H1 (cell line): ENCODE measurements around the gene SOCS7. TPM values are rescaled to one million over a fixed set of nuclear protein-coding genes. Genes with fewer than 3 reads are reported as not detected.

Experiments used
- CTCF ChIA-PET: fragments of 300-600 bp; sonication (Branson Sonifier 250); formaldehyde crosslinking; loops from one replicate; lab custom pipeline; 2021; ENCODE audit not compliant: partially characterized antibody; lab: Charles Lee
- POLR2A ChIA-PET: fragments of 300-600 bp; sonication (Branson Sonifier 250); formaldehyde crosslinking; loops from one replicate; lab custom pipeline; 2021; ENCODE audit warnings: inconsistent platforms; ENCODE audit not compliant: partially characterized antibody; lab: Charles Lee
- DNase-seq, 2 experiments: peaks; one replicate each; pipeline versions ENCODE4 v3.0.0 to v3.0.0-alpha.2; 2010 to 2022; ENCODE audit warnings: low spot score in 2 of 2, low read depth in 1 of 2, mixed read lengths in 1 of 2
- FAIRE-seq: peaks from 2 replicates; lab custom pipeline; 2011; peaks lifted over from hg19 to GRCh38; lab: Jason Lieb, UNC
- H2AFZ ChIP-seq: 2 replicates; pipeline ENCODE4 v1.8.1; 2012; ENCODE audit warnings: low read length, inconsistent platforms
- H2AK5ac ChIP-seq: 2 replicates; pipeline ENCODE4 v1.6.1; 2013; ENCODE audit warnings: low read depth, low read length
- H2BK120ac ChIP-seq: replicated peaks from 2 replicates; pipeline ENCODE3; 2013; ENCODE audit warnings: low read depth, low read length, inconsistent platforms
- H2BK12ac ChIP-seq: 2 replicates; pipeline ENCODE4 v1.6.1; 2013; ENCODE audit warnings: low read depth, low read length
- H2BK15ac ChIP-seq: 2 replicates; pipeline ENCODE4 v1.6.1; 2013; ENCODE audit warnings: low read length
- H2BK20ac ChIP-seq: 2 replicates; pipeline ENCODE4 v1.6.1; 2013; ENCODE audit warnings: low read length
- H2BK5ac ChIP-seq: 2 replicates; pipeline ENCODE4 v1.6.1; 2013; ENCODE audit warnings: low read depth, low read length
- H3K14ac ChIP-seq: 2 replicates; pipeline ENCODE4 v1.6.1; 2013; ENCODE audit warnings: inconsistent platforms; ENCODE audit not compliant: insufficient read length
- H3K18ac ChIP-seq: 2 replicates; pipeline ENCODE4 v1.6.1; 2013; ENCODE audit warnings: low read length; ENCODE audit errors: extremely low read depth
- H3K23ac ChIP-seq: 2 replicates; pipeline ENCODE4 v1.6.1; 2013; ENCODE audit warnings: inconsistent platforms; ENCODE audit not compliant: insufficient read length
- H3K23me2 ChIP-seq: 2 replicates; pipeline ENCODE4 v1.6.1; 2013; ENCODE audit warnings: low read depth, low read length
- H3K27ac ChIP-seq: 2 replicates; pipeline ENCODE4 v1.6.1; 2011; ENCODE audit warnings: low read depth, low read length, inconsistent platforms
- H3K27me3 ChIP-seq, 4 experiments: replicated peaks in 1 of 4; 1 replicate in 1 of 4; 2 replicates in 3 of 4; pipeline versions ENCODE4 v1.6.1 to v1.8.1; 2011 to 2013; ENCODE audit warnings: low read length in 3 of 4, mild to moderate bottlenecking in 3 of 4, inconsistent platforms in 2 of 4, mixed read lengths in 2 of 4, moderate library complexity in 1 of 4; ENCODE audit not compliant: control insufficient read depth in 3 of 4, insufficient read depth in 3 of 4; ENCODE audit errors: extremely low read depth in 1 of 4
- H3K36me3 ChIP-seq, 4 experiments: 2 replicates each; pipeline versions ENCODE4 v1.6.1 to v1.8.1; 2011 to 2013; ENCODE audit warnings: mild to moderate bottlenecking in 4 of 4, low read length in 3 of 4, moderate library complexity in 2 of 4, control low read depth in 1 of 4, inconsistent platforms in 1 of 4; ENCODE audit not compliant: insufficient read depth in 4 of 4, control insufficient read depth in 2 of 4
- H3K4ac ChIP-seq: replicated peaks from 2 replicates; pipeline ENCODE3; 2013; ENCODE audit warnings: low read length, low read depth, mixed read lengths, inconsistent platforms; ENCODE audit not compliant: insufficient read length
- H3K4me1 ChIP-seq, 4 experiments: replicated peaks in 1 of 4; 1 replicate in 1 of 4; 2 replicates in 3 of 4; pipeline versions ENCODE4 v1.6.1 to v1.8.1; 2011 to 2013; ENCODE audit warnings: low read length in 3 of 4, inconsistent platforms in 2 of 4, mixed read lengths in 1 of 4; ENCODE audit not compliant: insufficient read depth in 4 of 4, control insufficient read depth in 3 of 4
- H3K4me2 ChIP-seq, 2 experiments: 2 replicates each; pipeline versions ENCODE4 v1.6.1 to v1.8.1; 2011 to 2013; ENCODE audit warnings: low read depth in 2 of 2, low read length in 2 of 2, control low read depth in 1 of 2, inconsistent platforms in 1 of 2, mild to moderate bottlenecking in 1 of 2; ENCODE audit not compliant: insufficient read depth in 1 of 2
- H3K4me3 ChIP-seq, 4 experiments: fragments of 200-600, 300-600 bp in 1 of 4; sonication (generic), shearing (Covaris generic), sonication (Bioruptor Twin) in 1 of 4; 2 replicates each; pipeline versions ENCODE4 v1.5.1 to v1.8.1; 2011 to 2016; ENCODE audit warnings: low read length in 4 of 4, low read depth in 3 of 4, control low read depth in 2 of 4, inconsistent platforms in 2 of 4, mild to moderate bottlenecking in 2 of 4, mixed read lengths in 1 of 4, moderate library complexity in 1 of 4; ENCODE audit not compliant: insufficient read depth in 2 of 4; ENCODE audit errors: extremely low read depth in 1 of 4
- H3K56ac ChIP-seq: replicated peaks from 2 replicates; pipeline ENCODE3; 2013; ENCODE audit warnings: low read depth, mild to moderate bottlenecking, mixed read lengths, low read length, inconsistent platforms; ENCODE audit not compliant: insufficient read length
- H3K79me1 ChIP-seq: 2 replicates; pipeline ENCODE4 v1.6.1; 2013; ENCODE audit warnings: low read depth, low read length, control low read depth
- H3K79me2 ChIP-seq, 2 experiments: 2 replicates each; pipeline versions ENCODE4 v1.6.1 to v1.8.1; 2012 to 2013; ENCODE audit warnings: low read length in 2 of 2, mild to moderate bottlenecking in 2 of 2, inconsistent platforms in 1 of 2; ENCODE audit not compliant: insufficient read depth in 2 of 2, control insufficient read depth in 1 of 2
- H3K9ac ChIP-seq, 4 experiments: replicated peaks in 1 of 4; 1 replicate in 1 of 4; 2 replicates in 3 of 4; pipeline versions ENCODE4 v1.6.1 to v1.8.1; 2011 to 2013; ENCODE audit warnings: low read depth in 3 of 4, low read length in 3 of 4, control low read depth in 2 of 4, mild to moderate bottlenecking in 2 of 4, moderate library complexity in 2 of 4, inconsistent platforms in 1 of 4; ENCODE audit errors: extremely low read depth in 1 of 4
- H3K9me3 ChIP-seq, 2 experiments: 2 replicates each; pipeline versions ENCODE4 v1.6.1 to v1.8.1; 2012 to 2013; ENCODE audit warnings: mild to moderate bottlenecking in 2 of 2, moderate library complexity in 2 of 2, control low read depth in 1 of 2, inconsistent platforms in 1 of 2, low read depth in 1 of 2, low read length in 1 of 2, mixed read lengths in 1 of 2; ENCODE audit not compliant: insufficient read depth in 2 of 2
- H4K20me1 ChIP-seq, 2 experiments: replicated peaks in 1 of 2; 2 replicates each; pipeline versions ENCODE3 to v1.8.1; 2011 to 2013; ENCODE audit warnings: inconsistent platforms in 2 of 2, low read length in 2 of 2, mild to moderate bottlenecking in 1 of 2; ENCODE audit not compliant: insufficient read depth in 2 of 2, control insufficient read depth in 1 of 2
- H4K5ac ChIP-seq: 2 replicates; pipeline ENCODE4 v1.6.1; 2013; ENCODE audit warnings: low read length, low read depth, mixed read lengths, inconsistent platforms; ENCODE audit not compliant: insufficient read length
- H4K8ac ChIP-seq: 2 replicates; pipeline ENCODE4 v1.8.0; 2013; ENCODE audit warnings: mild to moderate bottlenecking, moderate library complexity, low read length, inconsistent platforms; ENCODE audit not compliant: insufficient read depth; ENCODE audit errors: extremely low read depth
- H4K91ac ChIP-seq: replicated peaks from 2 replicates; pipeline ENCODE3; 2013; ENCODE audit warnings: low read length, mixed read lengths, inconsistent platforms; ENCODE audit not compliant: insufficient read length
- ATF2 ChIP-seq: IDR thresholded peaks from 2 replicates; pipeline ENCODE4 v1.6.1; 2012; ENCODE audit warnings: low read length, inconsistent platforms
- ATF3 ChIP-seq: IDR thresholded peaks from 2 replicates; pipeline ENCODE4 v1.6.1; 2011; ENCODE audit warnings: low read depth, mild to moderate bottlenecking, low read length; ENCODE audit not compliant: insufficient read depth
- CHD2 ChIP-seq: IDR thresholded peaks from 2 replicates; pipeline ENCODE4 v1.6.1; 2012; ENCODE audit warnings: low read length, improper control_type of control experiment
- MAX ChIP-seq: IDR thresholded peaks from 2 replicates; pipeline ENCODE4 v1.6.1; 2012; ENCODE audit warnings: inconsistent platforms
- RAD21 ChIP-seq, 2 experiments: IDR thresholded peaks in 1 of 2; conservative IDR thresholded peaks in 1 of 2; 2 replicates each; pipeline ENCODE4 v1.6.1; 2011; ENCODE audit warnings: low read depth in 2 of 2, low read length in 2 of 2, improper control_type of control experiment in 1 of 2, inconsistent platforms in 1 of 2, mild to moderate bottlenecking in 1 of 2, moderate library complexity in 1 of 2
- SIN3A ChIP-seq, 2 experiments: IDR thresholded peaks in 1 of 2; conservative IDR thresholded peaks in 1 of 2; 2 replicates each; pipeline ENCODE4 v1.6.1; 2011 to 2012; ENCODE audit warnings: low read length in 2 of 2, improper control_type of control experiment in 1 of 2, low read depth in 1 of 2, mild to moderate bottlenecking in 1 of 2
- SIRT6 ChIP-seq: IDR thresholded peaks from one replicate; pipeline ENCODE4 v1.7.1; 2012; ENCODE audit warnings: low read length, inconsistent platforms
- USF2 ChIP-seq: IDR thresholded peaks from 2 replicates; pipeline ENCODE4 v1.6.1; 2011; ENCODE audit warnings: low read length, improper control_type of control experiment
- YY1 ChIP-seq: IDR thresholded peaks from 2 replicates; pipeline ENCODE4 v1.6.1; 2011; ENCODE audit warnings: low read depth, mild to moderate bottlenecking, low read length
- WGBS, 2 experiments: shearing (Covaris generic) in 1 of 2; methylation state at CpG; one replicate each; pipeline versions ENCODE4 v1.1.6 to v1.1.7; 2013 to 2015; ENCODE audit warnings: low lambda C conversion rate in 2 of 2, mixed read lengths in 2 of 2, inconsistent platforms in 1 of 2, low coverage in 1 of 2, missing lambda C conversion rate in 1 of 2; ENCODE audit not compliant: insufficient replicate concordance in 2 of 2, insufficient coverage in 1 of 2, insufficient read length in 1 of 2; ENCODE audit errors: extremely low coverage in 1 of 2, missing lambda C conversion rate in 1 of 2; 5-methylcytosine and 5-hydroxymethylcytosine counted together
- polyA plus RNA-seq, 7 experiments: library from polyadenylated mRNA; depleted of rRNA in 3 of 7; stranded (reverse) in 5 of 7; unstranded in 2 of 7; fragments of >200 nt in 5 of 7; fragments of 200-250 nt in 2 of 7; gene quantifications; 1 replicate in 5 of 7; 2 replicates in 1 of 7; 4 replicates in 1 of 7; pipeline versions ENCODE4 v1.2.1 to v1.2.3, GENCODE V29; 2011 to 2013; ENCODE audit warnings: missing spikeins in 2 of 7, mixed read lengths in 2 of 7
- total RNA-seq: library from RNA; stranded (reverse); fragmentation: NEBNext Ultra II Directional; extraction: Animal tissue kit (Norgen Biotek cat#: 25700); gene quantifications from 2 replicates; pipeline ENCODE4 v1.2.1, GENCODE V29; 2021

The SOCS7 gene
- total and polyA plus RNA-seq, 2 of the 8 experiments (the other 6 are each of a cell fraction or from before 2014, with no cell fraction given): 13.5 to 26.9 TPM

GRCh38 chr17:38332735-38333134 lies 18.9 kb upstream of the SOCS7 start:
- H2AK5ac ChIP-seq: 0 out of 2 replicates have a peak overlapping the region, but pooled peaks have one; percentile 53
- no peak overlapping the region for H3K4me2 ChIP-seq
- H3K18ac ChIP-seq: no peak overlapping the region
- H3K9ac ChIP-seq: no peak overlapping the region
- H4K5ac ChIP-seq: no peak overlapping the region
- H3K4me1 ChIP-seq: peaks cover 0 to 5% (median 0%) of the 10 kb centered on the region in 4 experiments; a peak in 2 of 7 replicates
- H2BK12ac ChIP-seq: 0 out of 2 replicates have a peak overlapping the region, but pooled peaks have one; percentile 39
- H2BK15ac ChIP-seq: 0 out of 2 replicates have a peak overlapping the region, but pooled peaks have one; percentile 61
- no peaks in the 10 kb centered on the region for H3K27me3 ChIP-seq
- no peak overlapping the region for H2BK20ac ChIP-seq
- ChIA-PET POLR2A (interaction anchor here (1.0 to 4.5 kb wide), 7 partner anchors 7 to 83 kb away, joined by 5 to 28 read pairs (median 7); no protein-coding TSS in a partner anchor), CTCF (interaction anchor here (0.6 to 12.0 kb wide), 21 partner anchors 12 to 1240 kb away, joined by 3 to 192 read pairs (median 5); partner anchors contain the start of genes GPR179 and SOCS7)
- H3K36me3 ChIP-seq: no peaks in the 10 kb centered on the region
- H2BK120ac ChIP-seq: no peak overlapping the region
- H3K27ac ChIP-seq: no peak overlapping the region
- no peak overlapping the region for H3K14ac ChIP-seq
- DNase-seq (no peak), FAIRE-seq (no peak)
- H4K8ac ChIP-seq: no peak overlapping the region
- H3K4ac ChIP-seq: no peak overlapping the region
- H2AFZ ChIP-seq: no peak overlapping the region
- WGBS, 2 experiments: 88% methylated on average over 6 of the region's 7 CpGs; no CpG with 5 or more reads in 1 of the 2 experiments
- H3K56ac ChIP-seq: no peak overlapping the region
- no peak overlapping the region for H3K23ac ChIP-seq
- H3K79me1 ChIP-seq: no peaks in the 10 kb centered on the region
- no peak overlapping the region for H4K91ac ChIP-seq
- H2BK5ac ChIP-seq: no peak overlapping the region
- no peak overlapping the region for H3K4me3 ChIP-seq
- no peaks in the 10 kb centered on the region for H3K9me3 ChIP-seq
- H4K20me1 ChIP-seq: no peaks in the 10 kb centered on the region
- H3K79me2 ChIP-seq: no peaks in the 10 kb centered on the region
- H3K23me2 ChIP-seq: no peaks in the 10 kb centered on the region
- no peak for TF ChIP-seq CHD2
- TF ChIP-seq SIN3A (conservative IDR thresholded peaks at IDR 0.05 in 1 of 2, IDR thresholded peaks at IDR 0.05 in 1 of 2; ENCODE audit: low read depth in 1 of 2, low read length in 2 of 2): no peak
- no peak for TF ChIP-seq YY1
- TF ChIP-seq ATF3: no peak
- no peak for TF ChIP-seq MAX
- no peak for TF ChIP-seq RAD21 (IDR thresholded peaks at IDR 0.05 in 1 of 2, conservative IDR thresholded peaks at IDR 0.05 in 1 of 2; ENCODE audit: low read depth in 2 of 2, low read length in 2 of 2)
- no peak for TF ChIP-seq SIRT6
- no peak for TF ChIP-seq ATF2
- TF ChIP-seq USF2: no peak
